GM10266 (cell line): ENCODE measurements around the gene MAP3K7CL.
A peak's percentile ranks its signal among the peaks of the same experiment; 100 is the strongest.

ENCODE experiments used
- DNase-seq: peaks from one replicate; pipeline ENCODE4 v3.0.0; 2012; ENCODE audit errors: extremely low spot score
- CTCF ChIP-seq: IDR thresholded peaks from 2 replicates; pipeline ENCODE4 v1.5.1; 2012; ENCODE audit warnings: mild to moderate bottlenecking, low read depth; ENCODE audit not compliant: control insufficient read depth, insufficient read depth; ENCODE audit errors: missing control alignments

The MAP3K7CL gene

GRCh38 chr21:29114765-29115500 is 15.5 kb upstream of the MAP3K7CL start:
- no peak for DNase-seq
- no peak for TF ChIP-seq CTCF

GRCh38 chr21:29115899-29116298 is 14.5 kb upstream of the MAP3K7CL start:
- no peak for TF ChIP-seq CTCF
- DNase-seq = no peak

GRCh38 chr21:29117372-29117955 is 13.0 kb upstream of the MAP3K7CL start:
- peak; percentile 38 for DNase-seq
- no peak for TF ChIP-seq CTCF

- peak; percentile 38 for DNase-seq
These were observed 8.7 kb upstream of the MAP3K7CL start for GRCh38 chr21:29121759-29122158.

GRCh38 chr21:29124645-29125044 is 5.8 kb upstream of the MAP3K7CL start:
- DNase-seq = no peak
- no peak for TF ChIP-seq CTCF

More at GRCh38 chr21:29121759-29122158, 8.7 kb upstream of the MAP3K7CL start:
- TF ChIP-seq CTCF = no peak

- DNase-seq = peak; percentile 44
- TF ChIP-seq CTCF = no peak
These were observed 5.3 kb upstream of the MAP3K7CL start for GRCh38 chr21:29125191-29125590.

GRCh38 chr21:29125979-29126378 is 4.5 kb upstream of the MAP3K7CL start:
- DNase-seq = no peak
- TF ChIP-seq CTCF = no peak
